Measurements from ENCODE around the gene EMCN. TPM values are rescaled to one million over a fixed set of nuclear protein-coding genes. Genes with fewer than 3 reads are reported as not detected.
"Not testable (repeated sequence)": the region's sequence is repeated elsewhere in the genome, so short reads cannot be mapped to it uniquely, and the experiment has no call there.

The EMCN gene
- total RNA-seq, 2 donors from 2014 or later = not detected

- Mint-ChIP-seq H3K4me1 (ENCODE audit: low read depth in 2 of 2) (peaks cover 0 to 3% of the 10 kb centered on the region in 2 donors), H3K4me3 (no peak overlapping the region), H3K27ac (no peak overlapping the region), H3K36me3 (no peaks in the 10 kb centered on the region), H3K27me3 (peaks cover 3 to 5% of the 10 kb centered on the region in 2 donors), H3K9me3 (no peaks in the 10 kb centered on the region)
- no peak for ATAC-seq
- DNase-seq (ENCODE audit: low spot score) = no peak
Measured at GRCh38 chr4:100391086-100391485, 126.7 kb downstream of the EMCN start.

DNA sequence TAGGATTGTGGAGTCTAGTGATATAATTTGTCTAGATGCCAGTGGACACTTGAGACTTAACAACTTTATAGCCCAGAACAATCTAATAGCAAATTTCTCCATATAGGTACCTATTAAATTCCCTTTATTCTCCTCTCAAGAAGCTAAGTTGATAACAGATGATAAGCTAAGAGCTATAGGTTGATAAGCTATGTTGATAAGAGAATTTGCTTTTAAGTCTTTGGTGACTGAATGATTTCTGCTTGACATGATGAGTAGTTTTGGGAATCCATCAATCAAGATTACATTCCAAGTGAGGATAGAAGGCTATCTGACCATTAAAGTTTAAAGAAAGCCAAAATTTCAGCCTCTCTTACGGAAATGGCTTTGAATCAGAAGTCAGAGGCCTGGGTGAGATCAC, 131.6 kb downstream of the EMCN start:
- DNase-seq (ENCODE audit: low spot score) = no peak
- no peaks in the 10 kb centered on the region for H3K36me3 Mint-ChIP-seq
- no peaks in the 10 kb centered on the region for H3K4me1 Mint-ChIP-seq (ENCODE audit: low read depth in 2 of 2)
- H3K9me3 Mint-ChIP-seq = peaks cover 3% of the 10 kb centered on the region
- peaks cover 0 to 2% of the 10 kb centered on the region in 2 donors for H3K27me3 Mint-ChIP-seq
- H3K4me3 Mint-ChIP-seq = no peak overlapping the region
- no peak overlapping the region for H3K27ac Mint-ChIP-seq
- no peak for ATAC-seq

GRCh38 chr4:100380401-100380800, 137.4 kb downstream of the EMCN start:
- not testable (repeated sequence) for H3K4me1 Mint-ChIP-seq (ENCODE audit: low read depth in 2 of 2); H3K9me3 Mint-ChIP-seq; H3K27me3 Mint-ChIP-seq; H3K4me3 Mint-ChIP-seq; ATAC-seq; H3K36me3 Mint-ChIP-seq; H3K27ac Mint-ChIP-seq; DNase-seq (ENCODE audit: low spot score)

DNA sequence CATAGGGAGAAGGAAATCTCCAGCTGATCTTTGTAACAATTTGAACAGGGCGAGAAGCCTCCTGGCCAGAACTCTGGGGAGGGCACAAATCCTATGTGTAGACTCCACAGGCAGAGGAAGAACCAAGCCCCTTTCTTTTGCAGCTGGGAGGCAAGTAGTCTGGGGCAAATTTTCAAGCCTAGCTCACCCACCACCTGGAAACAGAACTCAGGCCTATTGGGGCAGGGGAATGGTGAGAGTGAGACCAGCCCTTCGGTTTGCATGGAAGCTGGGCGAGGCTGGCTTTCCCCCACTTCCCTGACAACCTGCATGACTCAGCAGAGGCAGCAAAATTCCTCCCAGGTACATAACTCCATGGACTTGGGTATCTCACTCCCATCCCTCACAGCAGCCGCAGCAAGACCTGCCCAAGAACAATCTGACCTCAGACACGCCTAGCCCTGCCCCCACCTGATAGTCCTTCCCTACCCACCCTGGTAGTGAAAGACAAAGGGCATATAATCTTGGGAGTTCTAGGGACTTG, 138.2 kb downstream of the EMCN start:
- no peaks in the 10 kb centered on the region for H3K36me3 Mint-ChIP-seq
- ATAC-seq (no peak), DNase-seq (ENCODE audit: low spot score) (no peak)
- H3K4me1 Mint-ChIP-seq (ENCODE audit: low read depth in 2 of 2) = no peaks in the 10 kb centered on the region
- H3K4me3 Mint-ChIP-seq = no peak overlapping the region
- peaks cover 0 to 9% of the 10 kb centered on the region in 2 donors for H3K27me3 Mint-ChIP-seq
- H3K27ac Mint-ChIP-seq = no peak overlapping the region
- H3K9me3 Mint-ChIP-seq = peaks cover 3% of the 10 kb centered on the region

DNA sequence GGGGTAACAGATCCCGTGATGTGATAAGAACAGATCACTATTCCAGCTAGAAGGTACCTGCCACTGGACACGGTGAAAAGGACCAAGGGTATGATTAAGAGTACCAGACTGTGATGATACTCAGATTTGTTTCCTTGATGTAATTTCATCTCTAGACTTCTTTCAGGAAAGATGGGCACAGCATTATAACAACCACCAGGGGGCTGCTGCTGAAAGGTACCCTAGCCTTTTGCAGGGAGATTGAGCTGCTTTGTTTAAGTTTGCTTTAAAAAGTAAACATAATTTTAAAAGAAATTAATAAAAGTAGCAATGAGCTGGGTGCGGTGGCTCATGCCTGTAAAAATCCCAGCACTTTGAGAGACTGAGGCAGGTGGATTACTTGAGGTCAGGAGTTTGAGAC, 145.4 kb downstream of the EMCN start:
- Mint-ChIP-seq H3K9me3 (no peaks in the 10 kb centered on the region), H3K36me3 (no peaks in the 10 kb centered on the region), H3K4me1 (ENCODE audit: low read depth in 2 of 2) (no peaks in the 10 kb centered on the region), H3K4me3 (no peak overlapping the region), H3K27me3 (no peaks in the 10 kb centered on the region), H3K27ac (no peak overlapping the region)
- no peak for DNase-seq (ENCODE audit: low spot score)
- ATAC-seq = no peak

- no peak overlapping the region for H3K4me3 Mint-ChIP-seq
- no peak for ATAC-seq
- H3K27me3 Mint-ChIP-seq = no peaks in the 10 kb centered on the region
- H3K4me1 Mint-ChIP-seq (ENCODE audit: low read depth in 2 of 2) = no peaks in the 10 kb centered on the region
- no peak overlapping the region for H3K27ac Mint-ChIP-seq
- H3K36me3 Mint-ChIP-seq = no peaks in the 10 kb centered on the region
- no peak for DNase-seq (ENCODE audit: low spot score)
- H3K9me3 Mint-ChIP-seq = no peaks in the 10 kb centered on the region
Measured at GRCh38 chr4:100369871-100370270, 148.0 kb downstream of the EMCN start.

DNA sequence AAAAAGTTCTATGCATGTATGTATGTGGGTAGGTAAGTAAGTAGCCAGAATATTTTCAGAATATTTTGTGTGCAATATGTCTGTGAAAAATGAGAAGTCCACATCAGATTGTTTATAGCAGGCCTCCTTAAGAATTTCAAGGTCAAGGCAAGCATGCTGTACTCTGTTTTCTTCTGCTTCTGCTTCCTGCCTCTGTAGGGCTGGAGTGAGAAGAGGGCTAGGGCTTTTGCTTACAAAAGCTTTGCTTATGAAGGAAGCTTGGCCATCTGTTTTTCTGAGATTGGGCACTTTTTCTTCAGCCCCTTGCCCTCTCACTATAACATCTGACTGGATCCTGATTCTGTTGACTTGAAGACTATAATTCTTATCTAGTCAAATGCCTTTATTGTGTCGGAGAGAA, 150.4 kb downstream of the EMCN start:
- no peaks in the 10 kb centered on the region for H3K4me1 Mint-ChIP-seq (ENCODE audit: low read depth in 2 of 2)
- no peaks in the 10 kb centered on the region for H3K9me3 Mint-ChIP-seq
- no peaks in the 10 kb centered on the region for H3K27me3 Mint-ChIP-seq
- DNase-seq (ENCODE audit: low spot score) = no peak
- no peak for ATAC-seq
- H3K4me3 Mint-ChIP-seq = no peak overlapping the region
- H3K36me3 Mint-ChIP-seq = no peaks in the 10 kb centered on the region
- H3K27ac Mint-ChIP-seq = no peak overlapping the region

DNA sequence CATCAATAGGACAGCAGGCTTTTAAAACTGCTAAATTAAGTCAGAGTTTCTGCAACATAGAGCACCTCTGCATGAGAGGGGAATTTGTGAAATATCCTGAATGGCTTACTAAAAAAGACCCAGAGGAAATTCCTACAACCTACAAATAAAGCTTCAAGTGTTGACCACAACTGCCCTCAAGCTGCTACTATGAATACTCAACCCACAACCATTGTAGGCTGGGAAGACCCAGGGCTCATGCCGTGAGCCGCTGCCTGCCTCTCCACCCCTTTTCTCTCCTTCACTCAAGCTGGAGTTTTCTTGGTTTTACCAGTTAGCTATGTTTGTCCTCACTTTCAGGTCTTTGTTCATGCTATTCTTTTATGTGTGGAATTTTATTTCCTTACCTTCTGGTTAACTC, 151.6 kb downstream of the EMCN start:
- H3K9me3 Mint-ChIP-seq = no peaks in the 10 kb centered on the region
- H3K4me1 Mint-ChIP-seq (ENCODE audit: low read depth in 2 of 2) = no peaks in the 10 kb centered on the region
- H3K36me3 Mint-ChIP-seq = no peaks in the 10 kb centered on the region
- ATAC-seq = peak in 1 of 2 donors; percentile 66
- H3K27ac Mint-ChIP-seq = no peak overlapping the region
- H3K4me3 Mint-ChIP-seq = no peak overlapping the region
- no peaks in the 10 kb centered on the region for H3K27me3 Mint-ChIP-seq
- no peak for DNase-seq (ENCODE audit: low spot score)

DNA sequence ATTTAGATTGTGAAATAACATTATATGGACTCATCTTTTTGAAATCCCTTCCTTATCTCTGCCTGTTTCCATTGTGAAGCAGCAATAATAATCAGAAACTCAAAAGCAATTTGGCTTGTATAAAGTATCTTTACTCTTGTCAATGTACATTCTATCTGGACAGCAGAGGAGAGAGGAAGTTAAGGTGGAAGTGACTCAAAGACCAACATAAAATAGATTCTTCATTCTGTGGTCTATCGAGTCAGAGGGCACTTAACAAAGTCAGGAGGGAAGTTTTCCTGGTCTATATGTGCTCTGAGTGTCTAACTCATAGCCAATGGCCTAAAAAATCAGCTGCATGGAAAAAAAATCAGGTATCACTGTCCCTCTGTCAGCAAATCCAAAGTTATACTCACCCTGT, 155.5 kb downstream of the EMCN start:
- Mint-ChIP-seq H3K27me3 (peaks cover 0 to 3% of the 10 kb centered on the region in 2 donors), H3K4me3 (no peak overlapping the region), H3K9me3 (peaks cover 2% of the 10 kb centered on the region), H3K36me3 (peaks cover 3% of the 10 kb centered on the region), H3K27ac (no peak overlapping the region), H3K4me1 (ENCODE audit: low read depth in 2 of 2) (no peaks in the 10 kb centered on the region)
- ATAC-seq = no peak
- DNase-seq (ENCODE audit: low spot score) = no peak

DNA sequence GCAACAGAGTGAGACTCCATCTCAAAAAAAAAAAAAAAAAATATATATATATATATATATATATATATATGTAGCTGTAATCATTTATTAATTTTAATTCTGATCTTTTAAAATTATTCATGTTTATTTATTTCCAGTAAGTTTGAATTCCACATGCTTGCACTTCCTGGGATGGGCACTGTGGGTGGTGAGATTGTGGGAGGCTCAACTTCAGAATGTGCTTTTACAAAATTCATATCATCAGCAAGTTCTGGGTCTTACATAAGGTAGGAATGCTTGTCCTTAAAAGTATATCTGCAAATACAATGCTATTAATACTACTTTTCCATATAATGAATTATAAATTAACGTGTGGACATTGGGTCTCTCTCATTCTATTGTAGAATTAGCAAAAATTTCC, 156.5 kb downstream of the EMCN start:
- Mint-ChIP-seq H3K27ac (no peak overlapping the region), H3K9me3 (peaks cover 7% of the 10 kb centered on the region), H3K27me3 (peaks cover 3 to 6% of the 10 kb centered on the region in 2 donors), H3K4me3 (no peak overlapping the region), H3K36me3 (peaks cover 6% of the 10 kb centered on the region), H3K4me1 (ENCODE audit: low read depth in 2 of 2) (no peaks in the 10 kb centered on the region)
- no peak for ATAC-seq
- no peak for DNase-seq (ENCODE audit: low spot score)

- no peak for ATAC-seq
- peaks cover 3 to 6% of the 10 kb centered on the region in 2 donors for H3K27me3 Mint-ChIP-seq
- peaks cover 6% of the 10 kb centered on the region for H3K36me3 Mint-ChIP-seq
- H3K27ac Mint-ChIP-seq = no peak overlapping the region
- peaks cover 7% of the 10 kb centered on the region for H3K9me3 Mint-ChIP-seq
- no peak overlapping the region for H3K4me3 Mint-ChIP-seq
- no peak for DNase-seq (ENCODE audit: low spot score)
- no peaks in the 10 kb centered on the region for H3K4me1 Mint-ChIP-seq (ENCODE audit: low read depth in 2 of 2)
Measured at GRCh38 chr4:100360211-100360610, 157.6 kb downstream of the EMCN start.

GRCh38 chr4:100359441-100359840, 158.4 kb downstream of the EMCN start:
- H3K36me3 Mint-ChIP-seq = peaks cover 6% of the 10 kb centered on the region
- H3K27me3 Mint-ChIP-seq = peaks cover 3 to 6% of the 10 kb centered on the region in 2 donors
- no peak overlapping the region for H3K4me3 Mint-ChIP-seq
- no peak overlapping the region for H3K27ac Mint-ChIP-seq
- no peaks in the 10 kb centered on the region for H3K4me1 Mint-ChIP-seq (ENCODE audit: low read depth in 2 of 2)
- H3K9me3 Mint-ChIP-seq = peaks cover 7% of the 10 kb centered on the region
- ATAC-seq = no peak
- DNase-seq (ENCODE audit: low spot score) = no peak

- peaks cover 8% of the 10 kb centered on the region for H3K9me3 Mint-ChIP-seq
- peaks cover 6% of the 10 kb centered on the region for H3K36me3 Mint-ChIP-seq
- peaks cover 4 to 6% of the 10 kb centered on the region in 2 donors for H3K27me3 Mint-ChIP-seq
- H3K4me3 Mint-ChIP-seq = no peak overlapping the region
- DNase-seq (ENCODE audit: low spot score) (no peak), ATAC-seq (no peak)
- H3K4me1 Mint-ChIP-seq (ENCODE audit: low read depth in 2 of 2) = no peaks in the 10 kb centered on the region
- H3K27ac Mint-ChIP-seq = no peak overlapping the region
Measured at GRCh38 chr4:100357542-100357941, 160.3 kb downstream of the EMCN start.

- no peak for ATAC-seq
- Mint-ChIP-seq H3K4me3 (no peak overlapping the region), H3K36me3 (peaks cover 6% of the 10 kb centered on the region), H3K4me1 (ENCODE audit: low read depth in 2 of 2) (peaks cover 0 to 3% of the 10 kb centered on the region in 2 donors), H3K27me3 (peaks cover 6% of the 10 kb centered on the region in 2 donors), H3K9me3 (peaks cover 15% of the 10 kb centered on the region), H3K27ac (no peak overlapping the region)
- DNase-seq (ENCODE audit: low spot score) = no peak
Measured at GRCh38 chr4:100356172-100356571, 161.7 kb downstream of the EMCN start.

DNA sequence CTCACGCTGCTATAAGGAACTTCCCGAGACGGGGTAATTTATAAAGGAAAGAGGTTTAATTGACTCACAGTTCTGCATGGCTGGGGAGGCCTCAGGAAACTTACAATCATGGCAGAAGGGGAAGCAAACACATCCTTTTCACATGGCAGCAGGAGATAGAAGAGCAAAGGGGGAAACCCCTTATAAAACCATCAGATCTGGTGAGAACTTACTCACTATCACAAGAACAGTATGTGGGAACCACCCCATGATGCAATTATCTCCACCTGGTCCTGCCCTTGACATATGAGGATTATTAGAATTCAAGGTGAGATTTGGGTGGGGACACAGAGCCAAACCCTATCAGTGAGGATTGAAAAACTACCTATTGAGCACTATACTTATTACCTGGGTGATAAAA, 165.5 kb downstream of the EMCN start:
- H3K36me3 Mint-ChIP-seq; DNase-seq (ENCODE audit: low spot score); ATAC-seq; H3K4me1 Mint-ChIP-seq (ENCODE audit: low read depth in 2 of 2); H3K27ac Mint-ChIP-seq; H3K27me3 Mint-ChIP-seq; H3K4me3 Mint-ChIP-seq: not testable (repeated sequence)
- peaks cover 14% of the 10 kb centered on the region for H3K9me3 Mint-ChIP-seq

All from natural killer cell treated with Interleukin-12 subunit alpha and Interleukin-12 subunit beta and Interleukin-15 and Interleukin-18, amount 100 ng/mL, for 72 hours (primary cell).